ENCODE data around the gene DAW1.

DAW1 gene

DNA sequence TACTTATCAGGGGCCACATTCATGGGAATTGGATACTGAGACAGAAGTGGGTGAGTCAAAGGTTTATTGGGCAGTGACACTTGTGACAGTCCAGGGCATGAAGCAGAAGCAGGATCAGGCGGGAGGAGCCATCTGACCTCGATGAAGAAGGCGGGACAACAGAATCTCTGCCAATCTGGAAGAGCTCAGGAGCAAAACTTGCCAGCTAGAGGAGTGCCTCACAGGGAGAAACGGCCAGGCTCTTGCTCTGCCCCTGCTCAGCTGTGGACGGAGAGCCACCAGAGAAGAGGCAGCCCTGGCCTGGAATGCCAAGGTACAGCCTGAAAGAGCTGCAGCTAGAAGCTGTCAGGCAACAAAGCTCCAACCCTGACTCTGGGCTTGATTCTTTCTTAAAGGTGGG, 16.9 kb downstream of the DAW1 start:
- POLR2A ChIA-PET: no interaction called here
- DNase-seq (ENCODE audit: extremely low spot score): no peak
- CTCF ChIA-PET: no interaction called here
- TF ChIP-seq NFRKB (IDR thresholded peaks at IDR 0.05): no peak
- no peak for TF ChIP-seq CTBP1 (IDR thresholded peaks at IDR 0.05; ENCODE audit: borderline replicate concordance)
- TF ChIP-seq ELF4 (IDR thresholded peaks at IDR 0.05): no peak

DNA sequence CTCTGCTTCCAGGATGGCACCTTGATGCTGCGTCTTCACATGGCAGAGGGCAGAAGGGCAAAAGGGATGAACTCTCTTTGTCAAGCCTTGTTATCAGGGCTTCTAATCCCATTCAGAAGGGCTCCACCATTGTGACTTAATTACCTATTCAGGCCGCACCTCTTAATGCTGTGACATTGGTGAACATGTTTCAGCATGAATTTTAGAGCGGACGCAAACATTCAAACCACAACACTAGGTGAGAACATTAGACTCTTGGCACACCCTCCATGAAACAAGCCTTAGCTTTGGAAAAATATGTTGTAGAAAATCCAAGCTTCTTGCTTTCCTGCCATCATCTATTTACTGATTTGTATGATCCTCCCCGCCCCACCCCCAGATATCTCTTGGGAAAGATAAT, 17.9 kb downstream of the DAW1 start:
- POLR2A ChIA-PET: no interaction called here
- TF ChIP-seq ARNT (IDR thresholded peaks at IDR 0.05) (no peak), FOXK2 (IDR thresholded peaks at IDR 0.05) (no peak), CTBP1 (IDR thresholded peaks at IDR 0.05; ENCODE audit: borderline replicate concordance) (no peak), FOXM1 (IDR thresholded peaks at IDR 0.05; ENCODE audit: borderline replicate concordance) (no peak)
- CTCF ChIA-PET: no interaction called here

DNA sequence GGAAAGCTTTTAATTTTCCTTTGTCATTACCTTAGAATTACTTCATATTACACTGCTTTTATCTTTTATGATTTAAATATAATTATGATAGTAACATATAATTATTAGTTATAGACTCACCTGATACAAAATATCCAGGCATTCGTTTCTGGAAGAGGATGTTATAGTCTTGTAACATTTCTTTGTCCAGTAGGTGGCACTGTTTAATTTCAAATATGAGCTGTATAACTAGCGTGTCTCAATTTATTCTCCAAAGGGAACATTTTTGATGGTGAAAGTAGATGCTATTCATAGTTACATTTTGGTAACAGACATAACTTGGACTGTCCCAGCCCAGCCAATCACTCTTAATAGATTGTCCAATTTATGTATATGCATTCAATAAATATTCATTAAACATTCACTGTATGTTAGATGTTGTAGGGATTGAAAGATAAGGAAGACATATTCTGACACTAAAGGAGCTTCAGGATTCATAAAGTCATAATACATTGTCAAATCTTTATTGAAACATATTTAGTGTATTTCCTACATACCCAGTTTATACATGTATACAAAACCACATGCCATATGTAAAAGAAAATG, 19.2 kb downstream of the DAW1 start:
- TF ChIP-seq FOXA1 (IDR thresholded peaks at IDR 0.05) (no peak), SUZ12 (IDR thresholded peaks at IDR 0.05) (no peak), NFRKB (IDR thresholded peaks at IDR 0.05) (no peak), FOXK2 (IDR thresholded peaks at IDR 0.05) (no peak), ZNF384 (IDR thresholded peaks at IDR 0.05) (no peak)
- ChIA-PET POLR2A (no interaction called here), CTCF (interaction anchor here (1.1 kb wide), 1 partner anchor 50 kb away, joined by 3 read pairs; no protein-coding TSS in a partner anchor)
- DNase-seq (ENCODE audit: extremely low spot score): peak; percentile 32

More for the DNA sequence above, 17.9 kb downstream of the DAW1 start:
- no peak for DNase-seq (ENCODE audit: extremely low spot score)

DNA sequence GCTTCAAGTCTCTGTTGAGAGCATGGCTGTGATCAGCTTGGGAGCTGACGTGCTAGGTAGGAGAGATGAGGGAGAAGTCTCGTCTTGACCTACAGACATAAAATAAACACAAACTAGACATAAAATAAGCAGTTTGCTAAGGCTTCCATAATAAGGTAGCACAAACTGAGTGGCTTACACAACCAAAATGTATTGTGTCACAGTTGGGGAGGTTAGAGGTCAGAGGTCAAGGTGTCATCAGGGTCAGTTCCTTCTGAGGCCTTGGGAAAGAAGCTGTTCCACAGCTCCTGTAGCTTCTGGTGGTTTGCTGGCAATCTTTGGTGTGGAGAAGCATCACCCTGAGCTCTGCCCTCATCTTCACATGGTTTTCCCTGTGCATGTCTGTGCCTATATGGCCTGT, 20.2 kb downstream of the DAW1 start:
- ChIA-PET CTCF (interaction anchor here (0.6 kb wide), 1 partner anchor 218 kb away, joined by 3 read pairs; no protein-coding TSS in a partner anchor), POLR2A (no interaction called here)
- no peak for DNase-seq (ENCODE audit: extremely low spot score)
- no peak for TF ChIP-seq LEF1 (IDR thresholded peaks at IDR 0.05; ENCODE audit: borderline replicate concordance)
- TF ChIP-seq SUZ12 (IDR thresholded peaks at IDR 0.05): no peak
- TF ChIP-seq, protein P1, sequence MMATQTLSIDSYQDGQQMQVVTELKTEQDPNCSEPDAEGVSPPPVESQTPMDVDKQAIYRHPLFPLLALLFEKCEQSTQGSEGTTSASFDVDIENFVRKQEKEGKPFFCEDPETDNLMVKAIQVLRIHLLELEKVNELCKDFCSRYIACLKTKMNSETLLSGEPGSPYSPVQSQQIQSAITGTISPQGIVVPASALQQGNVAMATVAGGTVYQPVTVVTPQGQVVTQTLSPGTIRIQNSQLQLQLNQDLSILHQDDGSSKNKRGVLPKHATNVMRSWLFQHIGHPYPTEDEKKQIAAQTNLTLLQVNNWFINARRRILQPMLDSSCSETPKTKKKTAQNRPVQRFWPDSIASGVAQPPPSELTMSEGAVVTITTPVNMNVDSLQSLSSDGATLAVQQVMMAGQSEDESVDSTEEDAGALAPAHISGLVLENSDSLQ (IDR thresholded peaks at IDR 0.05): no peak
- TF ChIP-seq TARDBP (IDR thresholded peaks at IDR 0.05): no peak
- no peak for TF ChIP-seq L3MBTL2 (conservative IDR thresholded peaks at IDR 0.05)
- no peak for TF ChIP-seq HDGF (IDR thresholded peaks at IDR 0.05; ENCODE audit: borderline replicate concordance)
- no peak for TF ChIP-seq FOXK2 (IDR thresholded peaks at IDR 0.05)
- TF ChIP-seq NFRKB (IDR thresholded peaks at IDR 0.05): no peak
- no peak for TF ChIP-seq ELF4 (IDR thresholded peaks at IDR 0.05)
- TF ChIP-seq FOXM1 (IDR thresholded peaks at IDR 0.05; ENCODE audit: borderline replicate concordance): no peak
- TF ChIP-seq ARNT (IDR thresholded peaks at IDR 0.05): no peak
- TF ChIP-seq BHLHE40 (IDR thresholded peaks at IDR 0.05; ENCODE audit: borderline replicate concordance): no peak
- TF ChIP-seq CTBP1 (IDR thresholded peaks at IDR 0.05; ENCODE audit: borderline replicate concordance): no peak
- TF ChIP-seq FOXA1 (IDR thresholded peaks at IDR 0.05): no peak
- TF ChIP-seq ZNF384 (IDR thresholded peaks at IDR 0.05): no peak

DNA sequence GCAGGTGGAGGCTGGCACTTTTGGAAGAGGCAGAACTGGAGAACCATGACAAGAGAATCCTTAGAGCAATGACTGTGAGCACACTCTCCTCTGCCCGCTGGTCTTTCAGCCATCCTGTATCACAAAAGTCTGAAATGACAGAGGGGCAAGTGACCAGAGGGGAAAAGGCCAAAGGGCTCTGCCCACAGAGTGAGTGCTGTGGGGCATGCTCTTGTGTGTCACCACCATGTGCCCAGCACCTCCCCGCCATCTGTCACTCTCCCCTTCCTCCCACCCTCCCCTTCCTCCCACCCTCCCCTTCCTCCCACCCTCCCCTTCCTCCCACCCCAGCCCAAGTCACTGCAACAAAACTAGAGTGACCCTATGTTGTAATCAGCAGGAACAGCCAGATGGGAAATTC, 31.9 kb downstream of the DAW1 start:
- CTCF ChIA-PET: no interaction called here
- TF ChIP-seq FOXM1 (IDR thresholded peaks at IDR 0.05; ENCODE audit: borderline replicate concordance) (no peak), BHLHE40 (IDR thresholded peaks at IDR 0.05; ENCODE audit: borderline replicate concordance) (no peak), ARNT (IDR thresholded peaks at IDR 0.05) (no peak), FOXA1 (IDR thresholded peaks at IDR 0.05) (no peak), SP1 (IDR thresholded peaks at IDR 0.05) (no peak), TARDBP (IDR thresholded peaks at IDR 0.05) (no peak)
- no peak for DNase-seq (ENCODE audit: extremely low spot score)
- POLR2A ChIA-PET: no interaction called here

DNA sequence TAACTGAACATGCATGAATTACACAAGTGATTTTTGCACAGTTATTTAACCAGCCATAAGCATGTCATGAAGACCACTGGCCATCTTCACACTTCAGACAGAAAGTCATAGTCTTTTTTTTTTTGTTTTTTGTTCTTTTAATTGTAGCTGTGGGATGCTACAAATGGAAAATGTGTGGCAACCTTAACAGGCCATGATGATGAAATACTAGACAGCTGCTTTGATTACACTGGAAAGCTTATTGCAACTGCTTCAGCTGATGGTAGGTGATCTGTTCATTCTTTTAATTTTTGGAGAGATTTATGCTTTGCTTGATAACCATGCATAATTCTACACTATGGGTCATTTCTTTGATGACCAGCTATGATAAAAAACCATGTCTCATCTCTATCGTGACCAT, 35.6 kb downstream of the DAW1 start:
- TF ChIP-seq BHLHE40 (IDR thresholded peaks at IDR 0.05; ENCODE audit: borderline replicate concordance) (no peak), TARDBP (IDR thresholded peaks at IDR 0.05) (no peak), CTBP1 (IDR thresholded peaks at IDR 0.05; ENCODE audit: borderline replicate concordance) (no peak), FOXM1 (IDR thresholded peaks at IDR 0.05; ENCODE audit: borderline replicate concordance) (no peak), HDGF (IDR thresholded peaks at IDR 0.05; ENCODE audit: borderline replicate concordance) (no peak), LEF1 (IDR thresholded peaks at IDR 0.05; ENCODE audit: borderline replicate concordance) (no peak), SP1 (IDR thresholded peaks at IDR 0.05) (no peak), ELF4 (IDR thresholded peaks at IDR 0.05) (no peak), FOXK2 (IDR thresholded peaks at IDR 0.05) (no peak), ZNF384 (IDR thresholded peaks at IDR 0.05) (no peak), ARNT (IDR thresholded peaks at IDR 0.05) (no peak)
- ChIA-PET CTCF (no interaction called here), POLR2A (no interaction called here)
- DNase-seq (ENCODE audit: extremely low spot score): no peak

DNA sequence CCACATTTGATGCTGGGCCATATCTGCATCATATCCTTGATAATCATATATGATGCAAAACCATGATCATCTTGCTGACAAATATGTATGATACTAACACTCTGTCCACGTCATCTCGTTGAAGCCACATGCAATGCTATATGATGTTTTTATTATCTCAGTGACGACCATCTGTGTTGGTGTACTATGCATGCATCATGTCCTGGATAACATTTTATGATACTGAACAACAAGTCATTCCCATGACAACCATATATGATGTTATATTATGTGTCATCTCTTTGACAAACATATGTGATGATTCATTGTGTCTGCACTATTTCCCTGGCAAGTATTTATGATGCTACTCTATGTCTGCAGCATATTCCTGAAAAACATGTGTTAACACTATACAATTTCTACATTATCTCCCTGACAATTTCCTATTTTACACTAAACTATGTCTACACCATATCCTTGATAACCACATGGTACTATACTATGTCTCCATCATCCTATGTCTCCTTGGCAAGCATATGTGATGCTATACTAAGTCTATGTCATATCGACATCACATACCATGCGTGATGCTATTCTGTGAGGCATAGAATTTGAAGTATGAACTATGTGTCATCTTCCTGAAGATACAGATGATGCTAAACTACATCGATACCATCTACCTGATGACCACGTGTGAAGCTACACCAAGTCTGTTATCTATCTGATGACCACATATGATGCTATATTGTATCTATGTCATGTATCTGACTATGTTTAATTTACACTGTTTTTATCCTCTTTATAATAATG, 37.0 kb downstream of the DAW1 start:
- no peak for TF ChIP-seq BHLHE40 (IDR thresholded peaks at IDR 0.05; ENCODE audit: borderline replicate concordance)
- no peak for TF ChIP-seq TARDBP (IDR thresholded peaks at IDR 0.05)
- no peak for TF ChIP-seq CTBP1 (IDR thresholded peaks at IDR 0.05; ENCODE audit: borderline replicate concordance)
- no peak for TF ChIP-seq ARNT (IDR thresholded peaks at IDR 0.05)
- no peak for TF ChIP-seq SP1 (IDR thresholded peaks at IDR 0.05)
- TF ChIP-seq FOXK2 (IDR thresholded peaks at IDR 0.05): no peak
- TF ChIP-seq FOXA1 (IDR thresholded peaks at IDR 0.05): no peak
- no peak for TF ChIP-seq SUZ12 (IDR thresholded peaks at IDR 0.05)
- TF ChIP-seq L3MBTL2 (conservative IDR thresholded peaks at IDR 0.05): no peak
- TF ChIP-seq NFRKB (IDR thresholded peaks at IDR 0.05): no peak
- no peak for TF ChIP-seq ZNF384 (IDR thresholded peaks at IDR 0.05)
- TF ChIP-seq ELF4 (IDR thresholded peaks at IDR 0.05): no peak
- TF ChIP-seq, protein P1 (IDR thresholded peaks at IDR 0.05): no peak
- no peak for TF ChIP-seq HDGF (IDR thresholded peaks at IDR 0.05; ENCODE audit: borderline replicate concordance)
- TF ChIP-seq FOXM1 (IDR thresholded peaks at IDR 0.05; ENCODE audit: borderline replicate concordance): no peak
- TF ChIP-seq LEF1 (IDR thresholded peaks at IDR 0.05; ENCODE audit: borderline replicate concordance): no peak
- ChIA-PET CTCF (no interaction called here), POLR2A (no interaction called here)
- DNase-seq (ENCODE audit: extremely low spot score): no peak

Data from HEK293T (cell line).